ENCODE data around the gene TBC1D10A.
A peak's percentile ranks its signal among the peaks of the same experiment; 100 is the strongest.

Gene TBC1D10A

GRCh38 chr22:30302810-30303138 is 24.0 kb downstream of the TBC1D10A start:
- no peak for TF ChIP-seq FOXM1 (IDR thresholded peaks at IDR 0.05; ENCODE audit: borderline replicate concordance, low read depth)
- TF ChIP-seq RAD21 (IDR thresholded peaks at IDR 0.05; ENCODE audit: low read depth): no peak
- TF ChIP-seq CEBPB (IDR thresholded peaks at IDR 0.05): no peak
- no peak for TF ChIP-seq REST (IDR thresholded peaks at IDR 0.05; ENCODE audit: low read depth)
- no peak for TF ChIP-seq TCF12 (IDR thresholded peaks at IDR 0.05; ENCODE audit: low read depth)
- no peak for TF ChIP-seq EP300 (IDR thresholded peaks at IDR 0.05; ENCODE audit: borderline replicate concordance)
- TF ChIP-seq ZBTB7A (IDR thresholded peaks at IDR 0.05; ENCODE audit: low read depth): no peak
- no peak for TF ChIP-seq CREB1 (IDR thresholded peaks at IDR 0.05; ENCODE audit: low read depth)

GRCh38 chr22:30301995-30302809 is 24.5 kb downstream of the TBC1D10A start:
- no peak for TF ChIP-seq REST (IDR thresholded peaks at IDR 0.05; ENCODE audit: low read depth)
- peak; percentile 66; the same call in 1 of the 2 replicates for TF ChIP-seq NFIC (IDR thresholded peaks at IDR 0.05)
- no peak for TF ChIP-seq CEBPB (IDR thresholded peaks at IDR 0.05)
- TF ChIP-seq EGR1 (IDR thresholded peaks at IDR 0.05): no peak
- peak; percentile 66; the same call in 1 of the 2 replicates for TF ChIP-seq EP300 (IDR thresholded peaks at IDR 0.05; ENCODE audit: borderline replicate concordance)
- no peak for TF ChIP-seq ZBTB7A (IDR thresholded peaks at IDR 0.05; ENCODE audit: low read depth)
- no peak for TF ChIP-seq CREB1 (IDR thresholded peaks at IDR 0.05; ENCODE audit: low read depth)
- TF ChIP-seq TAF1 (IDR thresholded peaks at IDR 0.05; ENCODE audit: low read depth): no peak
- TF ChIP-seq YY1 (IDR thresholded peaks at IDR 0.05; ENCODE audit: low read depth): no peak
- TF ChIP-seq USF1 (IDR thresholded peaks at IDR 0.05): no peak
- peak; percentile 84 for TF ChIP-seq TEAD4 (IDR thresholded peaks at IDR 0.05)
- TF ChIP-seq RAD21 (IDR thresholded peaks at IDR 0.05; ENCODE audit: low read depth): peak; percentile 13; the same call in 1 of the 2 replicates
- no peak for TF ChIP-seq FOXM1 (IDR thresholded peaks at IDR 0.05; ENCODE audit: borderline replicate concordance, low read depth)
- TF ChIP-seq TCF12 (IDR thresholded peaks at IDR 0.05; ENCODE audit: low read depth): peak; percentile 52; the same call in 1 of the 2 replicates
- TF ChIP-seq MAX (IDR thresholded peaks at IDR 0.05): no peak

GRCh38 chr22:30299322-30299721 is 27.4 kb downstream of the TBC1D10A start:
- TF ChIP-seq REST (IDR thresholded peaks at IDR 0.05; ENCODE audit: low read depth): no peak
- no peak for TF ChIP-seq RAD21 (IDR thresholded peaks at IDR 0.05; ENCODE audit: low read depth)
- no peak for TF ChIP-seq EP300 (IDR thresholded peaks at IDR 0.05; ENCODE audit: borderline replicate concordance)
- no peak for TF ChIP-seq EGR1 (IDR thresholded peaks at IDR 0.05)
- TF ChIP-seq TEAD4 (IDR thresholded peaks at IDR 0.05): no peak
- no peak for TF ChIP-seq CEBPB (IDR thresholded peaks at IDR 0.05)
- no peak for TF ChIP-seq FOXM1 (IDR thresholded peaks at IDR 0.05; ENCODE audit: borderline replicate concordance, low read depth)
- no peak for TF ChIP-seq TAF1 (IDR thresholded peaks at IDR 0.05; ENCODE audit: low read depth)
- TF ChIP-seq YY1 (IDR thresholded peaks at IDR 0.05; ENCODE audit: low read depth): no peak
- no peak for TF ChIP-seq NFIC (IDR thresholded peaks at IDR 0.05)
- no peak for TF ChIP-seq TCF12 (IDR thresholded peaks at IDR 0.05; ENCODE audit: low read depth)

- no peak for TF ChIP-seq TEAD4 (IDR thresholded peaks at IDR 0.05)
- TF ChIP-seq USF1 (IDR thresholded peaks at IDR 0.05): 0 out of 2 replicates have a peak, but pooled peaks have one; percentile 7
- TF ChIP-seq MAX (IDR thresholded peaks at IDR 0.05): peak; percentile 69; the same call in 1 of the 2 replicates
- 0 out of 2 replicates have a peak, but pooled peaks have one; percentile 14 for TF ChIP-seq RAD21 (IDR thresholded peaks at IDR 0.05; ENCODE audit: low read depth)
- TF ChIP-seq NFIC (IDR thresholded peaks at IDR 0.05): no peak
- peak; percentile 19; the same call in 1 of the 2 replicates for TF ChIP-seq TCF12 (IDR thresholded peaks at IDR 0.05; ENCODE audit: low read depth)
Observed at GRCh38 chr22:30297991-30298701, 28.6 kb downstream of the TBC1D10A start.
